ENCODE data around the gene GRIA1.

GRIA1 gene

DNA sequence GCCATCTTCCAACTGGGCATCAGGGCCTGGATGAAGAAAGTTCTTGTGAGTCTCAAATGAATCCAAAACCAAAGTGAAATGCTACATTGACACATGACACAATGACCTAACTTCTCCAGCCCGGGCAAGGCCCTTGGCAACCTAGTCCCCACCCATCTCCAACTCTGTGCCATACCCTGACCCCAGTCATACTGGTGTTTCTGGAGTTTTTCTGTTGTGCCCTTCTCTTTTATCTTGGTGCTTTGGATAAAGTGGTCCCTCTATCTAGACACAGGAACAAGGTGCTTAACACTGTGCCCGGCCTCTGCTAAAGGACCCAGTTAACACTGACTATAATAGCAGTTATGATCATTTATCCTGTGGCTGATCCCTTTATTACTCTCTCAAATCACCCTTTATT is 149.8 kb downstream of the GRIA1 start:
- no peaks in the 10 kb centered on the region for H3K9me3 ChIP-seq
- no peaks in the 10 kb centered on the region for H3K27me3 ChIP-seq
- TF ChIP-seq, protein P1, sequence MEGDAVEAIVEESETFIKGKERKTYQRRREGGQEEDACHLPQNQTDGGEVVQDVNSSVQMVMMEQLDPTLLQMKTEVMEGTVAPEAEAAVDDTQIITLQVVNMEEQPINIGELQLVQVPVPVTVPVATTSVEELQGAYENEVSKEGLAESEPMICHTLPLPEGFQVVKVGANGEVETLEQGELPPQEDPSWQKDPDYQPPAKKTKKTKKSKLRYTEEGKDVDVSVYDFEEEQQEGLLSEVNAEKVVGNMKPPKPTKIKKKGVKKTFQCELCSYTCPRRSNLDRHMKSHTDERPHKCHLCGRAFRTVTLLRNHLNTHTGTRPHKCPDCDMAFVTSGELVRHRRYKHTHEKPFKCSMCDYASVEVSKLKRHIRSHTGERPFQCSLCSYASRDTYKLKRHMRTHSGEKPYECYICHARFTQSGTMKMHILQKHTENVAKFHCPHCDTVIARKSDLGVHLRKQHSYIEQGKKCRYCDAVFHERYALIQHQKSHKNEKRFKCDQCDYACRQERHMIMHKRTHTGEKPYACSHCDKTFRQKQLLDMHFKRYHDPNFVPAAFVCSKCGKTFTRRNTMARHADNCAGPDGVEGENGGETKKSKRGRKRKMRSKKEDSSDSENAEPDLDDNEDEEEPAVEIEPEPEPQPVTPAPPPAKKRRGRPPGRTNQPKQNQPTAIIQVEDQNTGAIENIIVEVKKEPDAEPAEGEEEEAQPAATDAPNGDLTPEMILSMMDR (IDR thresholded peaks at IDR 0.05): no peak
- intact Hi-C loops (cut with DNase I; ENCODE audit: low total_unique reads): no loop called here
- H3K4me1 ChIP-seq: peaks cover 0 to 9% (median 0%) of the 10 kb centered on the region in 4 donors
- DNase-seq: no peak
- H3K36me3 ChIP-seq: no peaks in the 10 kb centered on the region
- H3K4me3 ChIP-seq: no peak overlapping the region
- H3K27ac ChIP-seq: no peak overlapping the region

DNA sequence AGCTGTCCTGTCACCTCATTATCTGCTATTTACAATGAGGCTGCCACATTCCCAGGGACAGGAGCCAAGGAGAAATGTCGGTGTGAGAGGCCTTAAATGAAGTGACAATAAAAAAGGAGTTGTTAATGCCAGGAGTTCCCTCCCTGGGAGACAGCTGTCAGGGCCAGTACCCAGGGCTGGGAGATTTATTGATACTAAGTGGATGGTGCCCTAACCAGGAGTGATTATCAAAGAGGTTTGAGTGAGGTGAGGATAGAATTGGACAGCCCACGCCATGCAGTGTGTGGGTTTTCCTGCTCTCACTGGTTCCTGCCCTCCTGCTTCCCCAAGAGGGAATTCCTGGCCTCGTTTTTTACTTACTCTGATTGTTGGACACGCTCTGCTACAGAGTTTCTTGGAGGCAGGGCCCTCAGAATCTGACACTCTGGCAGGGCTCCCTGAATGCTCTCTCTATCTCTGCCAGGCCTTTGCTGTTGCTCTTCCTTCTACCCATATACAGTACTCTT is 150.8 kb downstream of the GRIA1 start:
- intact Hi-C loops (cut with DNase I; ENCODE audit: low total_unique reads): no loop called here
- no peak for DNase-seq
- Histone ChIP-seq H3K4me3 (no peak overlapping the region), H3K4me1 (peaks cover 0 to 9% (median 0%) of the 10 kb centered on the region in 4 donors), H3K36me3 (no peaks in the 10 kb centered on the region), H3K9me3 (no peaks in the 10 kb centered on the region), H3K27me3 (no peaks in the 10 kb centered on the region), H3K27ac (no peak overlapping the region)
- TF ChIP-seq, protein P1 (IDR thresholded peaks at IDR 0.05): no peak

DNA sequence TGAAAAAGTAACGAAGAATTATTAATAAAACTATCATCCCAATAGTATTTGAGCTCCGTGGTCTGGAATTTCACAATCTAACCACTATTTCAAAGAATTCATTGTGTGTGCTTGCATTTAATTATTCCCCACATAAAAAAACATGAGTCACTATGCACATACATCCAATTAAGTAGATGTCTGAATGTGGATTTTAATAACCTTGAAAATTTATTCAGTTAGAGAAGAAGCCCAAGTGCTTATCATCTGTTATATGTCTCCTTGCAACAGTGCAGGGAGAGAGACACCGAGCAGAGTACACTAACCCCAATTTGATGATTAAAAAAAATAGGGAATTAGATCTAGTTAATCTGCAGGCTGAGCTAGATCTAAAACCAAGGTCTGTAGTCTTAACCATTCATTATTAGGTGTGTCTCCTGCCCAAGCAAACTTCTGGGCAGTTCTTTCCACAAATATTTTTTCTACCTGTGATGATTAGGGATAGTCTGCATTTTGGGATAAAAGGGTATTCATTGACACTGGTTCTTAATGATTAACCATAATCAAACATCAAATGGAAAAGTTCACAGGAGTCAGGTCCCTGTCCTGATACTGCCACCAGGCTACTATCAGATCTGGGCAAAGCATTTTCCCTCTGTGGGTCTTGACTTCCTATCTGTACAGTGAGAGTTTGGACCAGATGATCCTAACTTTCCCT is 164.2 kb downstream of the GRIA1 start:
- Histone ChIP-seq H3K4me1 (peaks cover 0 to 6% (median 0%) of the 10 kb centered on the region in 4 donors), H3K27ac (no peak overlapping the region), H3K27me3 (no peaks in the 10 kb centered on the region), H3K9me3 (no peaks in the 10 kb centered on the region), H3K4me3 (no peak overlapping the region), H3K36me3 (no peaks in the 10 kb centered on the region)
- DNase-seq: no peak
- intact Hi-C loops (cut with DNase I; ENCODE audit: low total_unique reads): no loop called here
- TF ChIP-seq, protein P1 (IDR thresholded peaks at IDR 0.05): no peak

DNA sequence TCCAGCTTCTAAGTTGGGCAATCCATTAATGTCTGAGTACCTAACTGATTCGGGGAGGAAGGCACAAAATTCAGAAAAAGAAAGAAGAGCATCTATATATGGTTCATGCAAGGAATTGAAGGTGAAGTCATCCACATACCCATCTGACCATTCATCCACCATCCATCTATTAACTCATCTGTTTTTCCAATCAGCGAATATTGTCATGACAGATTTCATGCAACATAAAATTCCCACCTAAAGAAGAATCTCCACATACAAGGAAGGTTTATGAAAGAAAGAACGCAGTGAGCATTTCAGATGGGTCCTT is 164.7 kb downstream of the GRIA1 start:
- H3K4me3 ChIP-seq: no peak overlapping the region
- H3K27ac ChIP-seq: no peak overlapping the region
- no peaks in the 10 kb centered on the region for H3K36me3 ChIP-seq
- H3K9me3 ChIP-seq: no peaks in the 10 kb centered on the region
- peaks cover 0 to 7% (median 0%) of the 10 kb centered on the region in 4 donors for H3K4me1 ChIP-seq
- TF ChIP-seq, protein P1 (IDR thresholded peaks at IDR 0.05): no peak
- H3K27me3 ChIP-seq: no peaks in the 10 kb centered on the region
- intact Hi-C loops (cut with DNase I; ENCODE audit: low total_unique reads): no loop called here
- DNase-seq: no peak

DNA sequence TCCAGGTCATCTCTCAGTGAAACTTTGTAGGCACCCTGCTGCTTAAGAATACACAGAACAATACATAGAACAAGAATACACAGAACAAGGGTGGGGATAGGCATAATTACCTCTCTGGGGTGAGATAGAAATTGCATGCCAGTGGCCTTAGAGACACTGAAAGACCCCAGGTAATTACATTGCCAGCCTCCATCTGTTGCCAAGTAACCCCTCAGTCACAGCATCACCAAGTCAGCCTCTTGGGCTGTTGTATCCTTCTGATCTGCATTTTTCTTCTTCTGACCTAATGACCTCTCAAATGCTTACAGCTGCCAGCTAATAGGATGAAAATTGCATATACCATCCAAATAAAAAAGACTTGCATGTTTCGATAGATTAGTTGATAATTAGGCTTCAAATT is 167.7 kb downstream of the GRIA1 start:
- no peak for DNase-seq
- peaks cover 0 to 17% (median 0%) of the 10 kb centered on the region in 4 donors for H3K4me1 ChIP-seq
- no peaks in the 10 kb centered on the region for H3K36me3 ChIP-seq
- TF ChIP-seq, protein P1 (IDR thresholded peaks at IDR 0.05): no peak
- no peak overlapping the region for H3K27ac ChIP-seq
- H3K9me3 ChIP-seq: no peaks in the 10 kb centered on the region
- intact Hi-C loops (cut with DNase I; ENCODE audit: low total_unique reads): no loop called here
- H3K4me3 ChIP-seq: no peak overlapping the region
- H3K27me3 ChIP-seq: no peaks in the 10 kb centered on the region
